ENCODE measurements around the gene BLOC1S3.

BLOC1S3 gene

DNA sequence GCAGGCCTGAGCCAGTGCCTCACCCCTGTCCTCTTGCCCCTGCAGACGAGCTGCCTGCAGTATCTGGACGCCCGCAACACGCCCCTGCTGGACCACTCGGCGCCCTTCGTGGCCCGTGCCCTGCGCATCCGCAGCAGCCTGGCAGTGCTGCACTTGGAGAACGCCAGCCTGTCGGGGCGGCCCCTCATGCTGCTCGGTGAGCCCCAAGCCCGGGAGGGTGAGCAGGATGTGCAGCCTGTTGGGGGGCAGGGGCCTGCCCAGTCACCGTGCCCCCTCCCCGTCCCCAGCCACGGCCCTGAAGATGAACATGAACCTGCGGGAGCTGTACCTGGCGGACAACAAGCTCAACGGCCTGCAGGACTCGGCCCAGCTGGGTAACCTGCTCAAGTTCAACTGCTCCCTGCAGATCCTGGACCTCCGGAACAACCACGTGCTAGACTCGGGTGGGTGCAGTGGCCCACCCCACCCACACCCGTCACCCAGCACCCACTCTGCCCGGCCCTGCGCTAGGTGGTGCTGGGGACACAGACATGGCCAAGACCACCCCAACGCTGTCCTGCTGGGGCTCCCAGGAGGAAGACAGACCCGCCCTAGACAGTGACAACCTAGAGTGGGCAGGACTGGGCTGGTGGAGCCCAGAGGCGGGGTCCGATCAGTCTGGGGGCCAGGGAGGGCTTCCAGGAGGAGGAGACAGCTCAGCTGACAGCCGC lies 36.4 kb upstream of the BLOC1S3 start:
- peaks cover 4% of the 10 kb centered on the region for H3K4me1 Mint-ChIP-seq
- DNase-seq (no peak), ATAC-seq (no peak)
- H3K36me3 Mint-ChIP-seq (ENCODE audit: low read depth): peaks cover 2% of the 10 kb centered on the region
- H3K27me3 Mint-ChIP-seq: no peaks in the 10 kb centered on the region
- H3K27ac Mint-ChIP-seq: no peak overlapping the region
- no peaks in the 10 kb centered on the region for H3K9me3 Mint-ChIP-seq
- no peak overlapping the region for H3K4me3 Mint-ChIP-seq

DNA sequence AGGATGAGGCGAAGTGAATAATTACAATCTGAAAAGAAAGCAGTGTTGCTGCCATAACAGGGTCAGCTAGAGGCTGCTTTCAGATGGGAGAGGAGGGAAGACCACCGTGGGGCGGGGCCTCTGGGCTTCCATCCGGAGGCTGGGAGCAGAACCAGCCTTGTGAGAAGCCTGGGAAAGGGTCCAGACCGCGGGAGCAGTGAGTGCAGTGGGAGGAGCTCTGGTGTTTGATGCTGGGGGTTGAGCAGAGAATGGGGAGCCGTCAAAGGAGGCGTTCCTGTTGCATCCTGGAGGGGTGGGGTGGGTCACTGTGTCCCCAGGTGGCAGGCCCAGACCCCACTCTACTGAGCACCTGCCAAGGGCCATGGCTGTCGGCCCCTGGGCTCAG lies 35.9 kb upstream of the BLOC1S3 start:
- Mint-ChIP-seq H3K27ac (no peak overlapping the region), H3K27me3 (no peaks in the 10 kb centered on the region), H3K4me1 (peaks cover 2% of the 10 kb centered on the region), H3K9me3 (no peaks in the 10 kb centered on the region), H3K4me3 (no peak overlapping the region), H3K36me3 (ENCODE audit: low read depth) (peaks cover 2% of the 10 kb centered on the region)
- DNase-seq (no peak), ATAC-seq (no peak)

DNA sequence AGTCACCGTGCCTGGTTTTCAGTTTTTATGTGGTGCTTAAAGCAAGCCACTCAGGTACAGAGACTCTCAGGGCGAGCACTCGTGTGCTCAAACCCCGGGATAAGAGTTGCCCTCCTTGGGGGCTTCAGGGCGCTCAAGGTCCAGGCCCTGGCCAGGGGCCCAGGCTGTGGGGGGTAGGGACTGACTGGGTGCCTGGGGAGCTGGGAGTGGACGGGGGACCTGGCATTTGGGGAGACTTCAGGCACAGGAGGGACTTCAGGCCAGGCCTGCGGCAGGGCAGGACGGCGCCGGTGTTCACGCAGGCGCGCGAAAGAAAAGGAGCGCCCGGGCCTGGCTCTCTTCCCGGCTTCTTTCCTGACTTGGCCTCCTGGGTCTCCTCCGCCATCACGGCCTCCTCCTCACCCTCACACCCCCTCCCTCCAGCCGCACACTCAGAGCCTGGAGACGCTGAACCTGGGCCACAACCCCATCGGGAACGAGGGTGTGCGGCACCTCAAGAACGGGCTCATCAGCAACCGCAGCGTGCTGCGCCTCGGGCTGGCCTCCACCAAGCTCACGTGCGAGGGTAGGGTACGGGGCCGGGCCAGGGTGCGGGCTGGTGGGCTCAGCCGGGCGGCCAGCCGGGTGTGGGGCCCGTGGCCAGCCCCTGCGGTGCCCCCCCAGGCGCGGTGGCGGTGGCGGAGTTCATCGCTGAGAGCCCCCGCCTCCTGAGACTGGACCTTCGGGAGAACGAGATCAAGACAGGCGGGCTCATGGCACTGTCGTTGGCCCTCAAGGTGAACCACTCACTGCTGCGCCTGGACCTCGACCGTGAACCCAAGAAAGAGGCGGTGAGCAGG lies 33.9 kb upstream of the BLOC1S3 start:
- Mint-ChIP-seq H3K9me3 (no peaks in the 10 kb centered on the region), H3K27me3 (no peaks in the 10 kb centered on the region), H3K4me1 (peaks cover 5% of the 10 kb centered on the region), H3K4me3 (no peak overlapping the region), H3K27ac (no peak overlapping the region), H3K36me3 (ENCODE audit: low read depth) (peaks cover 2% of the 10 kb centered on the region)
- no peak for DNase-seq
- ATAC-seq: no peak

DNA sequence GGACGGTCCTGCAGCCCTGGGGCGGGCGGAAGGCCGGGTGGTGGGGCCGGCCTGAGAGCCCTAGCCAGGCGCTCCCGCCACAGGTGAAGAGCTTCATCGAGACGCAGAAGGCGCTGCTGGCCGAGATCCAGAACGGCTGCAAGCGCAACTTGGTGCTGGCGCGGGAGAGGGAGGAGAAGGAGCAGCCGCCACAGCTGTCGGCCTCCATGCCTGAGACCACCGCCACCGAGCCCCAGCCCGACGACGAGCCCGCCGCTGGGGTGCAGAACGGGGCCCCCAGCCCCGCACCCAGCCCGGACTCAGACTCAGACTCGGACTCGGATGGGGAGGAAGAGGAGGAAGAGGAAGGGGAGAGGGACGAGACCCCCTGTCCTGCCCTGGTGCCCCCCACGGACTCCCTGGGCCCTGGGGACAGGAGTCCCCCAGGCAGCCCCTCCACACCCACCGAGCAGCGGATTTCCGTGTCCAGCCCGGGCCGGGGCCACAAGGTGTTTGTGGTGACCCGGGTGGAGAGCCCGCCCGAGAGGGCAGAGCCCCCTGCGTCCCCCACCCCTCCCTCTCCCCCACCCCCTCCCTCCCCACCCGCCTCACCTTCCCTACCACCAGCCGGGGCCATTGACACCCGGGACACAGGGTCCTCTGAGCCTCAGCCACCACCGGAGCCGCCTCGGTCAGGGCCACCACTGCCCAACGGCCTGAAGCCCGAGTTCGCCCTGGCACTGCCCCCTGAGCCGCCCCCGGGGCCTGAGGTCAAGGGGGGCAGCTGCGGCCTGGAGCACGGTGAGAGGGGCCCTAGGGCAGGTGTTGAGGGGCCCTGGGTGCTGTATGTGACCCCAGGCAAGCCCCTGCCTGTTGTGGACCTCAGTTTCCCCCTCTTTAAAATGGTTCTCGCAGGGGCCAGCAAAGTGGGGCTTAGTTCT lies 33.1 kb upstream of the BLOC1S3 start:
- DNase-seq: no peak
- H3K4me1 Mint-ChIP-seq: peaks cover 5% of the 10 kb centered on the region
- no peak overlapping the region for H3K4me3 Mint-ChIP-seq
- H3K27ac Mint-ChIP-seq: no peak overlapping the region
- no peak for ATAC-seq
- H3K9me3 Mint-ChIP-seq: no peaks in the 10 kb centered on the region
- no peaks in the 10 kb centered on the region for H3K27me3 Mint-ChIP-seq
- no peaks in the 10 kb centered on the region for H3K36me3 Mint-ChIP-seq (ENCODE audit: low read depth)

DNA sequence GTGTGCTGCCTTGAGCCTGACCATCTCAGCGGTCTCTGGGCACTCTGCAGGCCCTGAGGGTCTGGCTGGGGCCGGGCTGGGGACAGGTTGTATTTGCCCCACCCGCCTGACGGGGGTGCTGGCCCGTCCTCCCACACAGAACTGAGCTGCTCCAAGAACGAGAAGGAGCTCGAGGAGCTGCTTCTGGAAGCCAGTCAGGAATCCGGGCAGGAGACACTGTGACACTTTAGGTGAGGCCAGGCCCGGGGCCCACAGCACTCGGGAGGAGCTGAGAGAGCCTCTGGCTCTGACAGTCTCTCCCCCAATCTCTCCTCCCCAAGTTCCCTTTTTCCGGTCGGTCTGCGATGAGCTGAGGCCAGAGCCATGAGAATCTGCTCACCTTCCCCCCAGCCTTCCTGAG lies 32.3 kb upstream of the BLOC1S3 start:
- Mint-ChIP-seq H3K36me3 (ENCODE audit: low read depth) (no peaks in the 10 kb centered on the region), H3K27ac (no peak overlapping the region), H3K4me3 (no peak overlapping the region), H3K27me3 (no peaks in the 10 kb centered on the region), H3K4me1 (peaks cover 5% of the 10 kb centered on the region), H3K9me3 (no peaks in the 10 kb centered on the region)
- DNase-seq (no peak), ATAC-seq (no peak)

DNA sequence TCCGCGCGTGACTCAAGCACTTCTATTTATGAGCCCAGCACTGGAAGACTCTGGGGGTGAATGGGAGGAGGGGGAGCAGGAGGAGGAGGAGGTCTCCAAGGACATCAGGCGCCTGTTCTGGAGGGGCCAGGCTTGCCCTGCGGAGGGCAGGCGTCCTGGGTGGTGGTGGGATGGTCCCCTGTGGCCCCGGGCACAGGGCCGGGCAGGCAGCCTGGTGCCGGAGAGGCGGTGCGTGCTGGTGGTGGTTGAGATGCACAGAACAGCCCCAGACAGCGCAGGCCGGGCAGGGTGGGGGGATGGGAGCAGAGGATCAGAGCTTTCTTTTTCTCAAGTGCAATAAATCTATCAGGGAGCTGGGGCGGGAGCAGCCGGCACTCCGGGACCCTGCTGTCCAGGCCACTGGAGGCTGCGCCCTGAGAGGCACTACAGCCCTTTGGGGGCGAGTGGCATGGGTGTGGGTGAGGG lies 31.8 kb upstream of the BLOC1S3 start:
- no peaks in the 10 kb centered on the region for H3K9me3 Mint-ChIP-seq
- DNase-seq: no peak
- peaks cover 4% of the 10 kb centered on the region for H3K27me3 Mint-ChIP-seq
- no peak overlapping the region for H3K27ac Mint-ChIP-seq
- H3K4me3 Mint-ChIP-seq: no peak overlapping the region
- ATAC-seq: no peak
- peaks cover 7% of the 10 kb centered on the region for H3K4me1 Mint-ChIP-seq
- no peaks in the 10 kb centered on the region for H3K36me3 Mint-ChIP-seq (ENCODE audit: low read depth)

DNA sequence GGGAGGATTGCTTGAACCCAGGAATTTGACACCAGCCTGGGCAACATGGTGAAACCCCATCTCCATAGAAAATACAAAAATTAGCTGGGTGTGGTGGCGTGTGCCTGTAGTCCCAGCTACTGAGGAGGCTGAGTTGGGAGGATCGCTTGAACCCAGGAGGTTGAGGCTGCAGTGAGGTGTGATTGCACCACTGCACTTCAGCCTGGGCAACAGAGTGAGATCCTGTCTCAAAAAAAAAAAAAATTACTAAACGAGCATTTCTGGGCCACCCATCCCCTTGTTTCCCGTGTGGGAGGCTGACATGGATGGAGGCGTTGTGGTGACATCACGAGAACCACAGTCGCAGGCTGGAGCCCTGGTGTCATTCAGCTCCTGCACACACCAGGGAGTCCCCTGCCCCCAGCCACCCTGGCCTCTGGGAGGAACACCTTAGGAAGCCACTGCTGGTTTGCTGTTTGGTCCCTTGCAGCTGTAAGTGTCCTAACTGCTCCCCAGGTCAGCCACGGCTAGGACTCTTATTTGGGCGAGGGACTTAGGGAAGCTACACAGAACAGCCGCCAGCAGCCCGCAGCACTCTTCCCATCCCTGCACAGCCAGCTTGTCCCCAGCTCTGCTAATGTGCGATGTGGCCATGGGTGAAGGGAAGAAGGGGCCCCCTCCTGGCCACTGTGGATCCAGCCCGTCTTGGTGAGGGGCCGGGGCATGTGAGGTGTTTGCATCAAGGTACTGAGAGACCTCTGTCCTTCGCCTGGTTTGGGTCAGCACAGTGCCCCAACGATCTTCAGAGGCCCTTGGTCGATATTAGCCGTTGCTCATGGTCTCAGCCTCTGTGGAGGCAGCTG lies 30.5 kb upstream of the BLOC1S3 start:
- ATAC-seq (no peak), DNase-seq (no peak)
- peaks cover 11% of the 10 kb centered on the region for H3K4me1 Mint-ChIP-seq
- H3K27ac Mint-ChIP-seq: no peak overlapping the region
- no peaks in the 10 kb centered on the region for H3K9me3 Mint-ChIP-seq
- no peak overlapping the region for H3K4me3 Mint-ChIP-seq
- H3K36me3 Mint-ChIP-seq (ENCODE audit: low read depth): peaks cover 3% of the 10 kb centered on the region
- peaks cover 9% of the 10 kb centered on the region for H3K27me3 Mint-ChIP-seq

DNA sequence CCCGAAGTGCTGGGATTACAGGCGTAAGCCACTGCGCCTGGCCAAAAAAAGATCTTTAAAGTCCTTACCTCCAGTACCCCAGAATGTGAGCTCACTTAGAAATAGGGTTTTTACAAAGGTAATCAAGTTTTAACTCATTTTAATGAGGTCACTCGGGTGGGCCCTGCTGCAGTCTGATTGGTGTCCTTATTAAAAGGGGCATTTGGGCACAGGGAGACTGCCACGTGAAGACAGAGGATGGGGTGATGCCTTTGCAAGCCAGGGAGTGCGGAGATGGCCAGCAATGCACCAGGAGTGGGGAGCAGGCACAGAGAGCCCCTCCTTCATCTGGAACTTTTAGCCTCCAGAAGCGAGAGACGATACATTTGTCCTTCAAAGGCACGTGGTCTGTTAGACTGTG lies 29.5 kb upstream of the BLOC1S3 start:
- H3K27me3 Mint-ChIP-seq: peaks cover 14% of the 10 kb centered on the region
- H3K9me3 Mint-ChIP-seq: no peaks in the 10 kb centered on the region
- peaks cover 16% of the 10 kb centered on the region for H3K4me1 Mint-ChIP-seq
- no peak overlapping the region for H3K4me3 Mint-ChIP-seq
- ATAC-seq (no peak), DNase-seq (no peak)
- H3K36me3 Mint-ChIP-seq (ENCODE audit: low read depth): peaks cover 3% of the 10 kb centered on the region
- H3K27ac Mint-ChIP-seq: no peak overlapping the region

DNA sequence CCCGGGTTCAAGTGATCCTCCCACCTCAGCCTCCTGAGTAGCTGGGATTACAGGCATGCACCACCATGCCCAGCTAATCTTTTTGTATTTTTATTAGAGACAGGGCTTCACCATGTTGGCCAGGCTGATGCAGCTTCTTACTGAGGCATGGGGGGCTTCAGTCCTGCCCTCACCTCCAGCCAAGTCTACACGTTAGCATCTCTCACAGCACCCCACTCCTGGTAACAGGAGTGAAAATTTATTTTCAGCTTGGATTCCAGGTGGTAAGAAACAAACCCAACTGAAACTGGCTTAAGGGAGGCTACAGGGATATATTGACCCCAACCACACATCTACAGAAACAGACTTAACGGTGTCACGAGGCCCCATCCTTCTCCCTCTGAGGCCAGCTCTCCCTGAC lies 28.4 kb upstream of the BLOC1S3 start:
- H3K4me3 Mint-ChIP-seq: no peak overlapping the region
- no peaks in the 10 kb centered on the region for H3K9me3 Mint-ChIP-seq
- peaks cover 20% of the 10 kb centered on the region for H3K4me1 Mint-ChIP-seq
- DNase-seq (no peak), ATAC-seq (no peak)
- H3K36me3 Mint-ChIP-seq (ENCODE audit: low read depth): peaks cover 3% of the 10 kb centered on the region
- peaks cover 21% of the 10 kb centered on the region for H3K27me3 Mint-ChIP-seq
- no peak overlapping the region for H3K27ac Mint-ChIP-seq

DNA sequence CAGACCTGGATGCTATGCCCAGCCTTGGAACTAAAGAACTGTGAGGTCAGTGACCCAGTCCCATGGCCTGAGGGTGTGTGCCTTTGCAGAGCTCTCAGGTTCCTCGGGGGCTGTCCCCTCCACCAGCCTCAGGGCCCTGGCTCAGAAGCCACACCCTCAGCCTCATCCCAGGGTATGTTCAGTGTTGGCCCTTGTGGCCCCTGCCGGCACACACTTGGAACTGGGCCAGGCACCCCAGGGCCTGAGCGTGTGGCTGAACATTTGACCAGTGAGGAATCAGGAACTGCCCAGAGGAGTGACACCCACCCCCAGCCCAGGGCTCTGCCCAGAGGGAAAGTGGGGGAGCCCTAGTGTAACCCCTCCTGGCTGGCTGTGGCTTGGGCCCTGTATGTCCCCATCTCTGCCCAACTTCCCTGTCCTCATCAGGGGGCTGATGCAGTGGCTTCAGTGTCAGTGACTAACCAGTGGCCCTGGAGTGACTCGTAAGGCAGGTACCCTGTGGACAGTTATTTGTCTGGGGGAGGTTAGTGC lies 27.8 kb upstream of the BLOC1S3 start:
- no peak overlapping the region for H3K27ac Mint-ChIP-seq
- no peaks in the 10 kb centered on the region for H3K9me3 Mint-ChIP-seq
- peaks cover 20% of the 10 kb centered on the region for H3K4me1 Mint-ChIP-seq
- H3K36me3 Mint-ChIP-seq (ENCODE audit: low read depth): peaks cover 3% of the 10 kb centered on the region
- ATAC-seq (no peak), DNase-seq (no peak)
- peaks cover 24% of the 10 kb centered on the region for H3K27me3 Mint-ChIP-seq
- H3K4me3 Mint-ChIP-seq: no peak overlapping the region

DNA sequence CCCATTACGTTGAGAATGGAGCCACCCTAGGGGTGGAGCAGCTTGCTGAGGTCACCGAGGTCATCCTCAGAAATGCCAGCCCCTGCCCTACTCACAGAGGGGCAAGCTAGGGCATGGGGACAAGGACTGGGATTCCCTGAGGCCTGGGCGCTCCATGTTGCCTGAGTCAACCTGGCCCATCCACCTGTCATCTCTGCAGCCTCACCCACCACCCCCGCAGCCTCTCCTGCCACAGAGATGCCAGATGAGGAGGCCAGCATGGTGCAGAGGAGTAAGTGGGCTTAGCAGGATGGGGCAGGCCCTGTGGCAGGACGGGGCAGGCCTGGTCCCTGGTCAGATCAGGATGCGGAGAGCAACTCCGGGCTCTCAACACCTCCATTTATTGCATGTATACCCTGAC lies 27.3 kb upstream of the BLOC1S3 start:
- Mint-ChIP-seq H3K9me3 (no peaks in the 10 kb centered on the region), H3K4me3 (no peak overlapping the region), H3K36me3 (ENCODE audit: low read depth) (peaks cover 3% of the 10 kb centered on the region), H3K27me3 (peaks cover 24% of the 10 kb centered on the region), H3K4me1 (peaks cover 20% of the 10 kb centered on the region), H3K27ac (no peak overlapping the region)
- DNase-seq: no peak
- no peak for ATAC-seq

DNA sequence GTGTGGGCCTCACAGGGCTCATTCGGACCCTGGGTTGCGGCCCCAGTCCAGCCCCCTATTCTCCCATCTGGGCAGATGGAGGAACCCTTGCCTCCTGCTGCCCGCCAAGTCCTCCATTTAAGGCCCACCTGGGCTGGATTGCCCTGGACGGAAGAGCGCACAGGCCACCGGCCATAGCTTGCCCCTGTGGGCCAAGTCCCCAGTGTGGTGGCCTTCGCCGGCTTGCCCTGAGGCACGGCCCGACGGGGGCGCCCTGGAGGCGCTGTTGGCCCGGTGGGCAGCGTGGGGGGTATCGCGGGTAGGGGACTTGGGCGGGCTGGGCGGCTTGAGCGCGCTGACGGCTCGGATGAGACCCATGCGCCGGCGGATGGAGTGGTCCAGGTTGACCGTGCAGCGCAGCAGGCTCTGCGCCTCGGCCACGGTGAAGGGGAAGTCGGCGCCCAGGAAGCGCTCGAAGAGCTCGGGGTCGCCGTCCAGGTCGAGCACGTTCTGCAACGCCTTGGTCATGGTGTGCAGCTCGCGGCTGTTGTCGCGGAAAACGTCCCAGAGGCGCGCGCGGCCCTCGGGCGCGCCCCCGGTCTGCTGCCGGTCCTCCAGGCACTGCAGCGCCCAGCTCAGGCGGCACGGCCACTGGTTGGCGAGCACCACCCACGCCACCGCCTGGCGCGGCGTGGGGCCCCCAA lies 26.6 kb upstream of the BLOC1S3 start:
- H3K27me3 Mint-ChIP-seq: peaks cover 24% of the 10 kb centered on the region
- DNase-seq (no peak), ATAC-seq (no peak)
- no peak overlapping the region for H3K4me3 Mint-ChIP-seq
- H3K9me3 Mint-ChIP-seq: no peaks in the 10 kb centered on the region
- H3K27ac Mint-ChIP-seq: no peak overlapping the region
- peaks cover 3% of the 10 kb centered on the region for H3K36me3 Mint-ChIP-seq (ENCODE audit: low read depth)
- H3K4me1 Mint-ChIP-seq: peaks cover 20% of the 10 kb centered on the region

Measured in activated naive CD8-positive, alpha-beta T cell treated with anti-CD3 and anti-CD28 coated beads, Interleukin-2, amount 50 U/mL, for 24 hours (primary cell).